ENCODE results near the gene B3GNT8.
"Not testable (repeated sequence)": the region's sequence is repeated elsewhere in the genome, so short reads cannot be mapped to it uniquely, and the experiment has no call there.

B3GNT8 gene

DNA sequence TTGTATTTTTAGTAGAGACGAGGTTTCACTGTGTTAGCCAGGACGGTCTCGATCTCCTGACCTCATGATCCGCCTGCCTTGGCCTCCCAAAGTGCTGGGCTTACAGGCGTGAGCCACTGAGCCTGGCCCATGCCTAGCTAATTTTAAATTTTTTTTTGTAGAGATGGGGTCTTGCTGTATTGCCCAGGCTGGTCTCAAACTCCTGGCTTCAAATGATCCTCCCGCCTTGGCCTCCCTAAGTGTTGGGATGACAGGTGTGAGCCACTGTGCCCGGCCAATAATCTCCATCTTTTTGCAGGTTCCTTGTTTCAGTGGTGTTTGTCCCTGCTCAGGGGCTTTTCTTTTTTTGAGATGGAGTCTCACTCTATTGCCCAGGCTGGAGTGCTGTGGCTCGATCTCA lies 45.6 kb downstream of the B3GNT8 start:
- not testable (repeated sequence) for DNase-seq

DNA sequence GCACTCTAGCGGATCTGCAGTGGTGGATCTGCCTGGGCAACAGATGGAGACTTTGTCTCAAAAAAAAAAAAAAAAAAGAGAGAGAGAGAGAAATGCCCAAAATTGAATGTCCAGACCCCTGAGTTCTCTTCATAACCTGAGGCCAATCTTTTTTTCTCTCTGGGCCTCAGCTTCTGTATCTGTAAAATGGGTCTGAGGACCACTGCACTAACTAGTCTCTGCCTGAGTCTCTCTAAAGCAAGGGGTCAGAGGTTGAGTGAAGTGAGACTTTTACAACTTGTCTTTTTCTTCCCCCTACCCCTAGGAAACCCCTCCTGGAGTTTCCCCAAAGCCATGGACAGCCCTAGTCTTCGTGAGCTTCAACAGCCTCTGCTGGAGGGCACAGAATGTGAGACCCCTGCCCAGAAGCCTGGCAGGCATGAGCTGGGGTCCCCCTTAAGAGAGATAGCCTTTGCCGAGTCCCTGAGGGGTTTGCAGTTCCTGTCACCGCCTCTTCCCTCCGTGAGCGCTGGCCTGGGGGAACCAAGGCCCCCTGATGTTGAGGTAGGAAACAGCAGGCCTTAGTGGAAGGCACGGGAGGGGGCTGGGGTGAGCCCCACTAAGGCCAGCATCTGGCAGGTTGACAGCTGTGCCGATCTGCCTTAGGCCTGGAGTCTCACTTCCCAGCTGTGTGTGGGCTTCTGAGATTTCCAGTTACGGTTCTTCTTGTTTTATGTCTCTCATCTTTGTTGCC lies 49.0 kb downstream of the B3GNT8 start:
- no peak for DNase-seq

- no peak for DNase-seq
Observed at GRCh38 chr19:41376998-41377365, 50.2 kb downstream of the B3GNT8 start.

DNA sequence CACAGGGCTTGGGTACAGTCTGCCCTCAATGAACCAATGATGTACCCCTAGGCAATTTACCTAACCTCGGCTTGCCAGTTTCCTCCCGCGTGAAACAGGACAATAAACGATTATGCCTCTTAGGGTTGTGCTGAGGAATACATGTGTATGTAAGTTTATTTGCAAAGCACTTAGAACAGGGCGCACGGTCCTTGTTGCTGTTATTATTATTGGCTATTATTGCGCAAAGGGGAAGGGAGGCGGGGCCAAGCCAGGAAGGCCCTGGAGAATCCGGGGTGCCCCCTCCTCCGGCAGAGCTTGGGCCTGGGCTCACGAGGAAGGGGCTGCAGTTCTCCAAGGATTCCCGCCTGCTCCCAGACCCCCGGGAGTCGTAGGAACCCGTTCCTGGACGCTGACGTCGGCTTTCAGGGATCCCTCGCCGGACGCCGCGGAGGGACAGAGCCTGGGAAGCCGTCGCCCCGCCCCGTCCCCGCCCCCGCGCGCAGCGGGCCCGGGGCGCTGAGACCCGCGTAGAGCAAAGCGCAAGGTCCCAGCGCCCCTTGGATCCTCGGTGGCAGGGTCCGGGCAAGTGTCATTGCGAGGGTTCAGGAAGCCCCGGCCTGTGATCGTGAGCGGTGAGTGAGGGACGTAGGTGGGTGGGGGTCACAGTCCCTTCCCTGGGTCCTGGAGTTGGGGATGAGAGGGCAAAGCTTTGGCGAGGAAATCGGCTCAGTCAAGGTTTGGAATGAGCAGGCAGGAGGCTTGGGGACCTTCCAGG lies 50.8 kb downstream of the B3GNT8 start, which contains the start of gene TMEM91:
Gene TMEM91 (plus strand): TSS at position 293 of the 757 bp plus-strand sequence. CDS start 1,777 bp downstream, outside the sequence.
- no peak for DNase-seq
